Peyer's patch (tissue), 4 donors: Measurements from ENCODE around the gene MMP3.

Source experiments
- CTCF ChIP-seq, 6 experiments: fragments of 450-650 bp in 4 of 6; fragments of 200-600 bp in 2 of 6; sonication (generic) in 1 of 6; IDR thresholded peaks; one replicate each; pipeline ENCODE4 v1.5.1; 2017 to 2019; ENCODE audit warnings: antibody characterized with exemption in 6 of 6, mild to moderate bottlenecking in 3 of 6, moderate library complexity in 1 of 6
- POLR2A ChIP-seq, 2 donors: fragments of 450-650 bp; IDR thresholded peaks; one replicate each; pipeline ENCODE4 v1.5.1; 2017; ENCODE audit warnings: antibody characterized with exemption in 2 of 2, mild to moderate bottlenecking in 2 of 2, moderate library complexity in 2 of 2

GRCh38 chr11:102810950-102811660 is 32.3 kb downstream of the MMP3 start:
- TF ChIP-seq CTCF (IDR thresholded peaks at IDR 0.05), result peak in 3 of 6 experiments; percentile 32 to 48 (median 44)
- TF ChIP-seq POLR2A (IDR thresholded peaks at IDR 0.05), result no peak
